Panc1 (cell line): ENCODE data around the gene ACOT12.
"Not testable (repeated sequence)": the region's sequence is repeated elsewhere in the genome, so short reads cannot be mapped to it uniquely, and the experiment has no call there.

Source experiments
- CTCF ChIP-seq: fragments of 450-650 bp; IDR thresholded peaks from 2 replicates; pipeline ENCODE4 v1.5.1; 2017; ENCODE audit warnings: mild to moderate bottlenecking
- POLR2AphosphoS5 ChIP-seq: IDR thresholded peaks from 2 replicates; pipeline ENCODE4 v1.6.1; 2012; ENCODE audit warnings: mild to moderate bottlenecking, low read depth, low read length, moderate library complexity
- REST ChIP-seq, 2 experiments: IDR thresholded peaks; 2 replicates each; pipeline ENCODE4 v1.6.1; 2011 to 2012; ENCODE audit warnings: low read depth in 2 of 2, control low read depth in 1 of 2, low read length in 1 of 2, mild to moderate bottlenecking in 1 of 2, moderate library complexity in 1 of 2; ENCODE audit not compliant: insufficient read depth in 1 of 2
- TCF7L2 ChIP-seq: IDR thresholded peaks from 2 replicates; pipeline ENCODE4 v1.6.1; 2011; ENCODE audit warnings: mild to moderate bottlenecking, low read depth, low read length, inconsistent platforms

- not testable (repeated sequence) for TF ChIP-seq REST (IDR thresholded peaks at IDR 0.05; ENCODE audit: insufficient read depth in 1 of 2, low read depth in 2 of 2, low read length in 1 of 2); CTCF; POLR2AphosphoS5; TCF7L2
These were observed 55.7 kb downstream of the ACOT12 start for GRCh38 chr5:81338213-81338612.
